Caco-2 (cell line): ENCODE measurements around the gene C3orf62. TPM values are rescaled to one million over a fixed set of nuclear protein-coding genes. Genes with fewer than 3 reads are reported as not detected.
"Not testable (repeated sequence)": the region's sequence is repeated elsewhere in the genome, so short reads cannot be mapped to it uniquely, and the experiment has no call there.

Experiments
- BruUV-seq: library from RNA; stranded (reverse); fragments of 400-500 nt; replicated peaks from 2 replicates; lab custom pipeline; 2021; lab: Mats Ljungman, UMichigan
- CTCF ChIA-PET: fragments of 300-600 bp; sonication (Branson Sonifier 250); formaldehyde crosslinking; loops from one replicate; lab custom pipeline; 2022; ENCODE audit warnings: antibody characterized with exemption; lab: Charles Lee
- POLR2A ChIA-PET: fragments of 300-600 bp; sonication (Branson Sonifier 250); formaldehyde crosslinking; loops from one replicate; lab custom pipeline; 2022; ENCODE audit warnings: antibody characterized with exemption; lab: Charles Lee
- DNase-seq, 2 experiments: peaks; one replicate each; pipeline versions ENCODE4 v3.0.0 to v3.0.0-alpha.2; 2020 to 2022
- H3K27me3 ChIP-seq: replicated peaks from 2 replicates; pipeline ENCODE4 v1.6.0; 2011; ENCODE audit warnings: low read length; ENCODE audit not compliant: control insufficient read depth, insufficient read depth
- H3K36me3 ChIP-seq: 2 replicates; pipeline ENCODE4 v1.5.1; 2011; ENCODE audit warnings: low read length; ENCODE audit not compliant: control insufficient read depth, insufficient read depth
- H3K4me1 ChIP-seq: fragments of 250-450 bp; sonication (Bioruptor Pico); 2 replicates; pipeline ENCODE4 v1.5.1; 2020; ENCODE audit warnings: mild to moderate bottlenecking
- H3K4me3 ChIP-seq: 2 replicates; pipeline ENCODE4 v1.5.1; 2011; ENCODE audit warnings: low read depth, mild to moderate bottlenecking, control low read depth, low read length
- H3K9me3 ChIP-seq: fragments of 250-450 bp; sonication (Bioruptor Pico); 2 replicates; pipeline ENCODE4 v1.5.1; 2020; ENCODE audit warnings: mild to moderate bottlenecking, moderate library complexity
- H3K27ac Mint-ChIP-seq: one replicate; pipeline ENCODE4 v1.8.0; 2022; ENCODE audit warnings: mixed read lengths; ENCODE audit not compliant: unreplicated experiment
- H3K27me3 Mint-ChIP-seq: one replicate; pipeline ENCODE4 v1.8.0; 2022; ENCODE audit warnings: mixed read lengths; ENCODE audit not compliant: insufficient read depth, unreplicated experiment
- H3K36me3 Mint-ChIP-seq: one replicate; pipeline ENCODE4 v1.8.0; 2022; ENCODE audit warnings: mild to moderate bottlenecking, mixed read lengths; ENCODE audit not compliant: insufficient read depth, unreplicated experiment
- H3K4me1 Mint-ChIP-seq: one replicate; pipeline ENCODE4 v1.8.0; 2022; ENCODE audit warnings: low read depth, mixed read lengths; ENCODE audit not compliant: unreplicated experiment
- H3K4me3 Mint-ChIP-seq: one replicate; pipeline ENCODE4 v1.8.0; 2022; ENCODE audit warnings: mild to moderate bottlenecking, moderate library complexity, mixed read lengths; ENCODE audit not compliant: unreplicated experiment
- H3K9me3 Mint-ChIP-seq: one replicate; pipeline ENCODE4 v1.8.0; 2022; ENCODE audit warnings: mixed read lengths; ENCODE audit not compliant: unreplicated experiment
- intact Hi-C: fragments of 100-400 bp; cut with micrococcal nuclease; formaldehyde crosslinking; loops from one replicate; pipeline ENCODE4 v1.10.0; 2022; ENCODE audit not compliant: unreplicated experiment
- total RNA-seq: library from RNA; stranded (reverse); gene quantifications from 2 replicates; pipeline ENCODE4 v1.2.3, GENCODE V29; 2022
- TF ChIP-seq, protein P1 (sequence below), 2 experiments: fragments of 200-600 bp in 1 of 2; IDR thresholded peaks; 1 replicate in 1 of 2; 2 replicates in 1 of 2; pipeline versions ENCODE4 v1.5.1 to v1.8.0; 2011 to 2022; ENCODE audit warnings: antibody characterized with exemption in 1 of 2, control low read depth in 1 of 2, inconsistent platforms in 1 of 2, low read depth in 1 of 2, low read length in 1 of 2, mild to moderate bottlenecking in 1 of 2, moderate library complexity in 1 of 2; ENCODE audit not compliant: insufficient read depth in 1 of 2, severe bottlenecking in 1 of 2, unreplicated experiment in 1 of 2

C3orf62 gene
- total RNA-seq, 1 experiment from 2014 or later, result 6.5 TPM

DNA sequence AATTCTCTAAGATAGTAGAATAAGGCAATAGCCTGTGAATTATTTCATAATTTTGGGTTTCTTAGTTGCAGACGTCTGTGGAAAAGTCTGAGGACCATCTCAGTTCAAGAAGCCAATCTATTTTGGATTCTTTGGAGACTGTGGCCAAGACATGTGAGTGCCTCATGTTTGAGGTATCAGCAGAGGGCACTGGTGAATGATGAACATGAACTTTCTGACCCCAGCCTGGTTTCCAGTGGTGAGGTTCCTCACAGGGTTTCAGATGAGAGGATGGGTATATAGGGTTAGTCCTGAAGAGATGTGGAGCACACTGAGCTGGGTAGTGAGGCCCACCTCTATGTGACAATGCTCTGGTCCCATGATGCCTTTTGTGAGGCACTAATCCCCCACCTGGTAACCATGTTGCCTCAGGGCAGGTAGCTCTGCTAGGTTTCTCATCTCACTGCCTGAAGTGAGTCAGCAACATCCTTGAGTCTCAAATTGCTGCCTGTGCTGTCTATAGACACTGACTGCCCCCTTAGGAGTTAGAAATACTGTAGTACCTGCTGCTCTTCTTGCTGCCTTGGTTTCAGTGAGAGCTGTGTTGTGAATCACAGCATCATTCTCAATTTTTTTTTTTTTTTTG, 32.3 kb downstream of the C3orf62 start:
- H3K4me3 Mint-ChIP-seq, result no peak overlapping the region
- no peaks in the 10 kb centered on the region for H3K4me1 ChIP-seq
- no peaks in the 10 kb centered on the region for H3K9me3 Mint-ChIP-seq
- no peaks in the 10 kb centered on the region for H3K27me3 Mint-ChIP-seq
- TF ChIP-seq, protein P1, sequence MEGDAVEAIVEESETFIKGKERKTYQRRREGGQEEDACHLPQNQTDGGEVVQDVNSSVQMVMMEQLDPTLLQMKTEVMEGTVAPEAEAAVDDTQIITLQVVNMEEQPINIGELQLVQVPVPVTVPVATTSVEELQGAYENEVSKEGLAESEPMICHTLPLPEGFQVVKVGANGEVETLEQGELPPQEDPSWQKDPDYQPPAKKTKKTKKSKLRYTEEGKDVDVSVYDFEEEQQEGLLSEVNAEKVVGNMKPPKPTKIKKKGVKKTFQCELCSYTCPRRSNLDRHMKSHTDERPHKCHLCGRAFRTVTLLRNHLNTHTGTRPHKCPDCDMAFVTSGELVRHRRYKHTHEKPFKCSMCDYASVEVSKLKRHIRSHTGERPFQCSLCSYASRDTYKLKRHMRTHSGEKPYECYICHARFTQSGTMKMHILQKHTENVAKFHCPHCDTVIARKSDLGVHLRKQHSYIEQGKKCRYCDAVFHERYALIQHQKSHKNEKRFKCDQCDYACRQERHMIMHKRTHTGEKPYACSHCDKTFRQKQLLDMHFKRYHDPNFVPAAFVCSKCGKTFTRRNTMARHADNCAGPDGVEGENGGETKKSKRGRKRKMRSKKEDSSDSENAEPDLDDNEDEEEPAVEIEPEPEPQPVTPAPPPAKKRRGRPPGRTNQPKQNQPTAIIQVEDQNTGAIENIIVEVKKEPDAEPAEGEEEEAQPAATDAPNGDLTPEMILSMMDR (IDR thresholded peaks at IDR 0.05; ENCODE audit: insufficient read depth in 1 of 2, low read depth in 1 of 2, low read length in 1 of 2, severe bottlenecking in 1 of 2, unreplicated experiment in 1 of 2), result no peak
- H3K27me3 ChIP-seq, result no peaks in the 10 kb centered on the region
- H3K36me3 ChIP-seq, result no peaks in the 10 kb centered on the region
- intact Hi-C loops, result no loop called here
- no peaks in the 10 kb centered on the region for H3K9me3 ChIP-seq
- H3K36me3 Mint-ChIP-seq, result no peaks in the 10 kb centered on the region
- no peak overlapping the region for H3K27ac Mint-ChIP-seq
- CTCF ChIA-PET, result no interaction called here
- BruUV-seq, result no TSS peak
- H3K4me3 ChIP-seq, result no peak overlapping the region
- peak; percentile 13 to 47 for DNase-seq
- H3K4me1 Mint-ChIP-seq, result no peaks in the 10 kb centered on the region
- POLR2A ChIA-PET, result no interaction called here

DNA sequence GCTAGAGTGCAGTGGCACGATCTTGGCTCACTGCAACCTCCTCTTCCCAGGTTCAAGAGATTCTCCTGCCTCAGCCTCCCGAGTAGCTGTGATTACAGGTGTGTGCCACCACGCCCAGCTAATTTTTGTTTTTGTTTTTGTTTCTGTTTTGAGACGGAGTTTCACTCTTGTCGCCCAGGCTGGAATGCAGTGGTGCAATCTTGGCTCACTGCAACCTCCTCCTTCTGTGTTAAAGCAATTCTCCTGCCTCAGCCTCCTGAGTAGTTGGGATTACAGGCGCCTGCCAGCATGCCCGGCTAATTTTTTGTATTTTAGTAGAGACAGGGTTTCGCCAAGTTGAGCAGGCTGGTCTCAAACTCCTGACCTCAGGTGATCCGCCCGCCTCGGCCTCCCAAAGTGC, 36.9 kb downstream of the C3orf62 start:
- H3K4me3 ChIP-seq, H3K27me3 ChIP-seq, H3K4me1 Mint-ChIP-seq, H3K27me3 Mint-ChIP-seq, DNase-seq, H3K27ac Mint-ChIP-seq, POLR2A ChIA-PET, BruUV-seq, H3K4me3 Mint-ChIP-seq, CTCF ChIA-PET, H3K4me1 ChIP-seq, H3K36me3 ChIP-seq, H3K36me3 Mint-ChIP-seq, H3K9me3 Mint-ChIP-seq, intact Hi-C loops: not testable (repeated sequence)
- peaks cover 11% of the 10 kb centered on the region; the same call in 1 of the 2 replicates for H3K9me3 ChIP-seq

DNA sequence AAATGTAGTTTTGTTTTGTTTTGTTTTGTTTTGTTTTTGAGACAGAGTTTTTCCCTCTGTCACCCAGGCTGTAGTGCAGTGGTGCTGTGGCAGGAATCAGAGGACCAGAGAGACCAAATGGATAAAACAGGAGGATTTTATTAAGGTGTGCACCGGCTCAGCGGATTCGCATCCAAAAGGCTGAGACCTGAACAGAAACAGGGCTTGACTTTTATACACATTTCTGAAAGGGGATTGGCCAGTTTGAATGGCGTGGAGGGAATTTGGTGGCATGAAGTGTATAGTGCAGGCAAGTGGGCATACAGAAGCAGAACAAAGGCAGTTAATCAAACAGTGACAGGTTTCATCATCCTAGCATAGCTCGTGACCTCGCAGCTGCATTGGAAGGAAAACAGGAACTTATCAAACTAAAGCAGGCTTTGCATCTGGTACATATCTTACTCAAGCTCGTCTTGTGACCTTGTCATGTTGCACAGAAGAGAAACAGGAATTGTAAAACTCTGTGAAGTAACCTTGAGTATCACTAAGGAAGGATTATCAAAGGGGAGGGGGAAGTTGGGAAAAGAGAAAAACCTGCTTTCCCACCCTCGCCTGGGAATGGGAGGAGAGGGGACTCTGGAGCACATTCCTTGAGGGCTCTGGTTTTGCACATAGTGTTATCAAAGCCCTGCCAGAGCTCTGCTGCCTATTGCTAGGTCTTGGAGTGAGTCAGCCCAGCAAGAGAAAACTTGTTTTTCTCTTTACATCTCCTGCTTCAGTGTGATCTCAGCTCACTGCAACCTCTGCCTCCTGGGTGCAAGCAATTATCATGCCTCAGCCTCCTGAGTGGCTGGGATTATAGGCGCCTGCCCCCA, 38.5 kb downstream of the C3orf62 start:
- H3K4me1 Mint-ChIP-seq, result no peaks in the 10 kb centered on the region
- TF ChIP-seq, protein P1 (IDR thresholded peaks at IDR 0.05; ENCODE audit: insufficient read depth in 1 of 2, low read depth in 1 of 2, low read length in 1 of 2, severe bottlenecking in 1 of 2, unreplicated experiment in 1 of 2), result no peak
- no peaks in the 10 kb centered on the region for H3K4me1 ChIP-seq
- H3K27me3 Mint-ChIP-seq, result no peaks in the 10 kb centered on the region
- H3K4me3 ChIP-seq, result no peak overlapping the region
- no peaks in the 10 kb centered on the region for H3K27me3 ChIP-seq
- intact Hi-C loops, result no loop called here
- peaks cover 22% of the 10 kb centered on the region; the same call in 1 of the 2 replicates for H3K9me3 ChIP-seq
- DNase-seq, result peak; percentile 48 to 50
- no peaks in the 10 kb centered on the region for H3K36me3 Mint-ChIP-seq
- ChIA-PET POLR2A (interaction anchor here (0.6 kb wide), 2 partner anchors 108 to 118 kb away, joined by 3 to 5 read pairs; no protein-coding TSS in a partner anchor), CTCF (interaction anchor here (0.5 kb wide), 1 partner anchor 33 kb away, joined by 4 read pairs; no protein-coding TSS in a partner anchor)
- H3K4me3 Mint-ChIP-seq, result no peak overlapping the region
- no TSS peak for BruUV-seq
- H3K36me3 ChIP-seq, result no peaks in the 10 kb centered on the region
- no peaks in the 10 kb centered on the region for H3K9me3 Mint-ChIP-seq
- no peak overlapping the region for H3K27ac Mint-ChIP-seq
